T47D (cell line): ENCODE results near the gene B3GALT5.

ENCODE experiments used
- DNase-seq, 2 experiments: peaks; one replicate each; pipeline versions ENCODE4 v3.0.0 to v3.0.0-alpha.2; 2011 to 2012; ENCODE audit warnings: low read depth in 1 of 2, low spot score in 1 of 2
- JUND ChIP-seq: IDR thresholded peaks from 2 replicates; pipeline ENCODE4 v1.6.1; 2012; ENCODE audit warnings: low read depth
- in situ Hi-C: cut with HindIII; loops from 2 replicates; pipeline ENCODE4 v1.10.0; 2016; ENCODE audit warnings: low sequenced_read_pairs, low pct_unique_long_range_greater_than_20kb

The B3GALT5 gene

DNA sequence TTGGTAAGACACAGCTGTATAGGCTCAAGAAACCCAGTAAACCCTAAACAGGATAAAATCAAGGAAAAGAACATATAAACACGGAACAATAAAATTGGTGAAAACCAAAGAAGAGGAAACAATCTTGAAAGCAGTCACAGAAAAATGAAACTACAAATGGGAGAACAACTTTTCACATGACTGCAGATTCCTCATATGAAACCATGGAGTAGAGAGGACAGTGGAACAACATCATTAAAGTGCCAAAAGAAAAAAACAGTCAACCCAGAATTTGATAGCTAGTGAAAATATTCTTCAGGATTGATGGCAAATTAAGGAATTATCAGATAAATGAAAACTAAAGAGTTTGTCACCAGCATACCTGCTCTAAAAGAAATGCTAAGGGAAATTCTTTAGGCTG is 23.9 kb upstream of the B3GALT5 start:
- no peak for TF ChIP-seq JUND
- DNase-seq, result no peak
- in situ Hi-C loops, result no loop called here

DNA sequence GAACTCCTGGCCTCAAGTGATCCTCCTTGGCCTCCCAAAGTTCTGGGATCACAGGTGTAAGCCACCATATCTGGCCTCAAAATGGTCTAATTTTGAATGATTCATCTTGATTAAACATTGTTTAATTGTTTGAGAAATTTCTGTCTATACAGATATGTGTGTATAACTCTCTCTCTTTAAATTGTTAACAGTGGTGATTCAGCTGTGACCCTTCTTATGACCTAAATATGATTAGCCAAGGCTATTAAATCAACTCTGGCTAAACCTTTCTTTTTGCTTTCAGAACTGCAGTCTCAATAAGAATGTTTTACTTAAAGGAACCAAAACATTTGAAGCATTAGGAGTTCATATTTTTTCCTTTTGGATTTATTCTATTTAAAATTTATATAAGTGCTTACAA is 19.2 kb upstream of the B3GALT5 start:
- in situ Hi-C loops, result no loop called here
- DNase-seq, result no peak
- no peak for TF ChIP-seq JUND

DNA sequence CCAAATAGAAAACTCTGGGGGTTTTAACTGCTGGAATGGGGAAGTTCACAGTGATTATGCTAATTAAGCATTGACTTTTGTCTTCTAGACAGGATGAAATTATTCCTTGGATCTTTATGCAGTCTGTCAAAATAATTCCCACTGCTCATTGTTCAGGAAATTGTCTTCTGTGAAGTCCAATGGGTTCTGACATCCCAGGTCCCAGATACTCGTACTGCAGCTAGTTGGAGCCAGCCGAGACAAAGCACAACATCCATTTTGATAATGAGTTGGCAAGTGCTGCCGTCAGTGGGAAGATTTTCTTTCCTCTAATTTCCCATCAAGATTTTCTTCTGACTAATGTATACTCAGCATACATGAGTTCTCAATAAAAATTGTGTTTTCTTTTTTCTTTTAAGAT is 17.3 kb upstream of the B3GALT5 start:
- no peak for DNase-seq
- TF ChIP-seq JUND, result no peak
- in situ Hi-C loops, result no loop called here

DNA sequence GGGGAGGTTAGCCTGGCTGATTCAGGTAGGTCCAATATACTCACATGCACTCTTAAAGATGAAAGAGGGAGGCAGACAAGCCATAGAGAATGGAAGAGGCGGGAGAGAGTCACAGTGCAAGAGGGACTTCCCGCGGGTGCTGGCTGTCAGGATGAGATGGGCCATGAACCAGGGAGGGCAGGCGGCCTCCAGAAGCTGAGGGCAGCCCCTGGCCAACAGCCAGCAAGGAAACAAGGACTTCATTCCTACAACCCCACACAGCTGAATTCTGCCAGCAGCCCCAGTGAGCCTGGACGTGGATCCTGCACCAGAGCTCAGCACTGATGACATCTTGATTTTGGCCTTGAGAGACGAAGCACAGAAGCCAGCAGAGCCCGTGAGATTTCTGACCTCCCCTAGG is 15.1 kb upstream of the B3GALT5 start:
- in situ Hi-C loops, result no loop called here
- DNase-seq, result no peak
- no peak for TF ChIP-seq JUND

DNA sequence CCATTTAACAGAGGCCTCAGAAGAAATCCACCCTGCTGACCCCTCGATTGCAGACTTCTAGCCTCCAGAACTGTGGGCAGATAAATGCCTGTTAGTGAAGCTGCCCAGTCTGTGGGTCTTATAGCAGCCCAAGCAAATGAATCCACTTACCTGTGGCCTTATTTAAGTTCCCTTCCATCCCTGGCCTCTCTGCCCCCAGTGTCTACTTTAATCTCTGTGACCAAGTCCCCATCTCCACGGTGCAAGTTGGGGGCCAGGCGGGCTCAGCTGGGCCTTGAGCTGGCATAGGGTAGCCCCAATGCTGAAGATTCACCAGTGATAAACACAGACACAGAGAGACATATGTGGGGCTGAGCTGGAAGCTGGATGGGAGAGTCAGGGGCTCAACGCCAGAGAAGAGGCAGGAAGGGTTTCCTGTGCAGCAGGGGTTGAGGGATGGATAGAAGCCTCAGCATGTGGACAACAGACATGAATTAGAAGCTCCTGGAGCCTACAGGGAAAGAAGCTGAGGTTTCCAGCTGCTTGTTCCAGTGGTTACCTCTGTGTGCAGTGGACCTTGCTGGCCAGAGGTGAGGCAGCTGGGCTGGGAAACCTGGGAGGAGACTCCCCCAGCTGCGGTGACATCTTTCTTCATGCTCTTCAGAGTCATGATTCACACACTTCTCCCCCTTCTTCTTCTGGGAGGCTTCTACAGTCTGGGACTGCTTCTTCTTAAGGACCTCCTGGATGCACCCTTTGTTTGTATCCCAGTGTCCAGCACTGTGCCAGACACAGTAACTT is 13.4 kb upstream of the B3GALT5 start:
- in situ Hi-C loops, result no loop called here
- TF ChIP-seq JUND, result no peak

DNA sequence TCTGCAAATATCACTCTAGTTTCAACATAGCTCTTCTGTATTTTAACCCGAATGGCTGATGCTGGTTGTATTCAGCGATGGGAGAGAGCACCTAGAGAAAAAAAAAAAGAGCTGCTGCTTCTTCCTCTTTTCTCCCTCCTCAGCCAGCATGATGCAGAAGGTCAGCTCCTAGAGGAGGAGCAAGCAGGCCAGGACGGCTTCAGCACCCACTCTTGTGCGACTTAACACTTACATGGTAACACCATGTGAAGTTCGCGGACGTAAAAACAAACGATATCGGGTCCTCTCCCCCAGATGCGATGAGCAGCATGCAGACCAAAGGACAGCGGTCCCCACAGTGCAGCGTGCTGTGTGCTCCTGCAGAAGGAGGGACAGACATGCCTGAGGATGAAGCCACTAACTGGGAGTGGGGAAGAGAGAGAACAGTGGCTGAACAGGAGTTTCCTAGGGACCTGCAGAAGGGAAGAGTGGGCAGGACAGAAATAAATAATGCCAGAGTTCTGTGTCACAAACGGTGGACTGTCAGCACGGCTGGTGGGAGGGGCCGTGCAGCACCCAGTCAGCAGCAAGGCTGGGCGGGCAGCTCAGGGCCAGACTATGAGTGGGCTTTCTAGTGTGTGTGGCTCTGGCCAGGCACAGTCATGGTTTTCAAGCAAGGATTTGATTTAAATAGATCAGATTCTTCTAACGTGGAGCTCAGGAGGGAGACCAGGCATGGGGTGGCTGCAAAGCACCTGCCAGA is 11.4 kb upstream of the B3GALT5 start:
- in situ Hi-C loops, result no loop called here
- TF ChIP-seq JUND, result no peak
- DNase-seq, result no peak

More for the DNA sequence above, 13.4 kb upstream of the B3GALT5 start:
- DNase-seq, result no peak

DNA sequence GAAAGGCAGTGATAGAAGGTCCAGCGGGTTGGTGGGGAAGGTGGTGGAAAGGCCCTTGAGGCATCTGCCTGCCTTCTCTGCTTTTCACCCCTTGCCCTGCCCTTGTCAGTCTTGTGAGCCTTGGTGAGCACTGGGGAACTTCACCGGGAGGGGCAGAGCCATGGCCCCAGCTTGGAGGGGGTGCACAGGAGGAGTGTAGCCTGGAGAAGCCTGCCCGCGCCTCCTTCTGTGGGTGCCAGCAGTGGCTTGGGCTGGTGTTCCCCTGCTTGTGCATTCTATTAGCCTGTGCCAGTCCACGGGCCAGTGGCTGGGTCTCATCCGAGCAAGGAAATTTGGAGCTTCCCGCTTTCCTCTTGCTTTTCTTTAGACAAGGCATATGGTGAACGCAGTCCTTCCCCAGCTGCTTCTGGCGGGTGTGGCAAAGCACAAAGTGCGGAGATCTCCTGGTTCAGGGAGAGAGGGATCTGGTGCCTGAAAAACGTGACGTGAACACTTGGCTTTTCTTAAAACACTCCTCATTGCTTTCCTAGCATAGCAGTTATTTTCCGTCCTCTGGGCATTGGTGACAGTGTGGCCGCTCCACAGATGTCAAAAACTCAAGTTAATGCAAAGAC is 10.6 kb upstream of the B3GALT5 start:
- TF ChIP-seq JUND, result no peak
- DNase-seq, result no peak
- in situ Hi-C loops, result no loop called here

DNA sequence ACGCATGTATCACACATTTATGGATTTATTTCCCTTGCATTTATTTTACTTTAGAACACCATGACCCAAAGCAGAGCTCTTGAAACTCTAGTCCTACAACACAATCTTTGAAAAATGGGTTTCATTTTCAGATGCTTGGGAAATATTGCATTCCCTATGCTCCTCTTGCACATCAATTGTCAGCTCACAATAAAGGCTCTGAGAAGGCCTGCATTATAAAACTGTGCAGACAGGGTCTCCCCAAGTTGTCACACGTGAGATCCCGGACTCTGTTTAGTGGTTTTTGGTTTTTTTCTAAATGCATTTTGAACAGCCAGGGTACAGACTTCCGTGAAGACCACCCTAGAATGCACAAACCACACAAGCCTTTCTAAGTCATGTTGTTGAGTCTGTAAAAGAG is 9.9 kb upstream of the B3GALT5 start:
- TF ChIP-seq JUND, result no peak
- in situ Hi-C loops, result no loop called here
- DNase-seq, result no peak

DNA sequence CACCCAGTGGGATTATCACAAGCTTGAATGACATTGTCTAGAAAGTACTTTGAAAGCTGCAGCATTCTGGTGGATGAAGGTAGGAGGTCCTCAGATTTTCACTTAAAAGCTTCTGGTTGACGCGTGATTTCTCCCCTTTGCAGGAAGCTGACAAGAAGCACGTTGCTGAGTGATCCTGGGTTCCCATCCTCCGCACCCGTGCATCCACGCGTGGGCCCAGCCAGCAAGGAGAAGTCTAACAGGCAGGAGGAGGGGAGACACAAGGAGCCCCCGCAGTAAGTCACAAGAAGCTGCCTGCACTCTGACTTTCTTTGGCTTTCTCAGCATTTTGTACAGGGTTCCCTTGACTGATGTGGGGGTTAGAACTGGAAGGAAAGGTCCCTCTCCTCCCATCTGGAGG is 7.8 kb upstream of the B3GALT5 start:
- in situ Hi-C loops, result no loop called here
- DNase-seq, result no peak
- no peak for TF ChIP-seq JUND

DNA sequence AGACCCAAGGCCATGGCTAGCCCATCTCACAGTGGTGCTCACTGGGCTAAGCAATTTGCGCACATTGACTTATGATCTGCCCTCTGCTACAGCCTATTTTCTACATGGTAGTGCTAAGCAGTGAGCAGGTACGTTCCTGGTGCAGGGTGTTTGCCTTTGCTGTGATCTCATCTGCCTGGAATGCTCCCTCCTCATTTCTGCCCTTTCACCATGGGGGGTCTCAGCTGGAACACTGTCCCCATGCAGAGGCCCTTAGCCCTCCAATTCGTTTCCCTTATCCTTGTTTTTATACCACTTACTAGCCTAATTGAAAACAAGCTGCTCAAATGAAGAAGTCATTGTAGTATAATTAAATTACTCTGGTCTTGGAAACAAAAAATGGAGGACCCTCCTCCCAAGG is 2.0 kb upstream of the B3GALT5 start:
- no peak for TF ChIP-seq JUND
- in situ Hi-C loops, result no loop called here
- peak; percentile 29 to 64 for DNase-seq

DNA sequence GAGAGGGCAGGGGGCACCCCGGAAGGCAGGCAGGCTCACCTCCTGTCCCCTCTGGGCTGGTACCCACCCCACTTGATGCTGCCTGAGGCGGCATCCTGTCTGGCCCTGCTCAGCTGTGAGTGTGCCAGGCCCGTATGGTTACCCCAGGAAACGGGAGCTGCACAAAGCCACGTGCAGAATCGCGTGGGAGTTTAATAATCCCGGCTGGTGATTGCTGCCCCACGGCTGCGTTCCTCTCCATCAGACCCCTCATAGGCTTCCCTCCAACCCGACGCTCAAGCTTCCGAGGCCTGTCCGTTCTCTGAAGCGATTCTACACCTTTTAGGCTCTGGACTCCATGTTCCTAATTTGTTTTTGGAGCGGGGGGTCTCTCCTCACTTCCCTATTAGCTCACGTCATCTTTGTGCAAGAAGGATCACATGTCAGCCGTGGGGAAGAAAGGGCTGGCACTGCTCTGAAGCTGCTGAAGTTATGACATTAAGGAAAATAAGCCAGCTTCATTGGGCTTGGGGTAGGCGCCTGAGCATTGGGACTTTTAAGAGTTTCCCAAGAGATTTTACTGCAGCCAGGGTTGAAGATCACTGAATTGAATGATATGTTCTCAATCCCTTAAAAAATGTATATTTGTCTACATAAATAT is 1.1 kb upstream of the B3GALT5 start:
- in situ Hi-C loops, result no loop called here
- no peak for DNase-seq
- no peak for TF ChIP-seq JUND

DNA sequence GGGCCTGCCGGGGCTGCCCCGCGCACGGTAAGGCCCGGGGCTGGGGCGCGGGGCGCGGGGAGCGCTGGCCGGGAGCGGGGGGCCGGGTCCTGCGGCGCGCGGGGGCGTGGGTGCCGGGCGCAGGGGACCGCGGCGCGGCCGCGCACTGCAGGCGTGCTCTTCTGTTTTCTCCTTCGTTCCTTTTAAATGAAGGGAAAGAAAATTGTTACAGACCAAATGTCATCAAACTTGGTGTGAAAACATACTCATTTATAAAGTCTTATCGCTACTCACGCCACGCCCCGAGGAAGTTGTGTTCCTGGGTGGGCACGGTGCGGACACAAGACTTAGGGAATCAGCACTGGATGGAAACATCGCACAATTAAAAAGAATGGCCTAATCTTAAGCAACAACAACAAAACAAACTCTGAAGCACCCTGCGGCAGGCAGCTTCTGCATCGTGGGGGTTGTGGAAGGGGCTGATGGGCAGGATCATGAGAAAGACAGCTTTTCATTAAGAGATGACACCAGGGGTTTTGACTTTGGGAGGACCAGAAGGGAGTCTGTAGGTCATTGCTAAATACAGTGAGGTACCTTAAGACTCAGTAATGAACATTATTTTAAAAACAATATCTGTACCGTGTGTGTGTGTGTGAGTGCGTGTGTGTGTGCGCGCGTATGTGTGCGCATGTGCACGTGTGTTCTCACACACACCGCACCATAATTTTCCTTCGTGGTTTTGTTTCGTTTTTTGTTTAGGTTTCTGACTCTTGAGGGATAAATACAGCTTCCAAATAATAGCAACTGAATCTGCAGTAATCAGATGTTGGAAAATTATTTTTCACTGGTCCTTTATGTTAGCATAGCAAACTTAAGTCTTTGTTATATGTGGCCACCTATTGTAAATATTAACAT is 548 bp downstream of the B3GALT5 start:
- no peak for DNase-seq
- in situ Hi-C loops, result no loop called here
- no peak for TF ChIP-seq JUND
